Measurements from ENCODE around the gene RAB17. TPM values are rescaled to one million over a fixed set of nuclear protein-coding genes. Genes with fewer than 3 reads are reported as not detected.
A peak's percentile ranks its signal among the peaks of the same experiment; 100 is the strongest.

The RAB17 gene
- total and polyA plus RNA-seq, 5 donors: 0.74 to 2.8 (median 2.1) TPM

DNA sequence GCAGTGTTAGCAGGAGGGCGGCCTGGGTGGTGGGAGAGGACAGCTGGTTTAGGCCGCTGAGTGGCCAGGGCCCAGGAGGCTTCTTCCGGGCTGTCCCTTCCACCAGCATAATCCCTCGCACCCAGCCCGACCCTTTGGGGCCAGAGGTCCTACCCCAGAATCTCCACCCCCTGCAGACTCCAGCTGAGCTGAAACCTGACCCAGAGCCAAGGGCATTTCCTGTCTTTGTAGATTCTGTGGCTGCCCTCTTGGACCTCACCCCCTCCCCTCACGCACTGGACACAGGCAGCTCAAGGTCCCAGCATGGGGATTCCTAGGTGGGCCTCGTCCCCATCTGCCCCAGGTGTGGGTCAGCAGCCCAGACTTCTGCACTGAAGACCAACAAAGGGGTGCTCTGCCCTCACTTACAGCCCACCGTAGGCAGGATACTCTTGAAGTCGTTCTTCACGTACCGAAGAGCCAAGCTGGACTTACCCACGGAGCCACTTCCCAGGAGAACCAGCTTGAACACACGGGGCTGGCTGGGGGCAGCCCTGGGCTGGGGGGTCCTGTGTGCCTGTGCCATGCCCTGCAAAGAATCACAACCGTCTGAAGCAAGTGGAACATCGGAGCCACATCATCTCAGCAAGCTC, 4.8 kb downstream of the RAB17 start:
- WGBS: 90% methylated on average over 15 of the region's 15 CpGs
- Histone ChIP-seq H3K27me3 (ENCODE audit: control insufficient read depth, insufficient read depth) (no peaks in the 10 kb centered on the region), H3K4me1 (ENCODE audit: control insufficient read depth, insufficient read depth, low read length) (peaks cover 5% of the 10 kb centered on the region), H3K27ac (ENCODE audit: low read length) (no peak overlapping the region), H3K9me3 (ENCODE audit: control insufficient read depth, low read length) (no peaks in the 10 kb centered on the region), H3K4me3 (ENCODE audit: low read length) (no peak overlapping the region)
- DNase-seq (peak in 1 of 3 donors; percentile 37), ATAC-seq (no peak)
- intact Hi-C loops (cut with DNase I): loop anchor here in 3 of 4 donors (2.0 to 10.0 kb wide), 3 partner anchors 89 to 162 kb away; no protein-coding TSS in a partner anchor

DNA sequence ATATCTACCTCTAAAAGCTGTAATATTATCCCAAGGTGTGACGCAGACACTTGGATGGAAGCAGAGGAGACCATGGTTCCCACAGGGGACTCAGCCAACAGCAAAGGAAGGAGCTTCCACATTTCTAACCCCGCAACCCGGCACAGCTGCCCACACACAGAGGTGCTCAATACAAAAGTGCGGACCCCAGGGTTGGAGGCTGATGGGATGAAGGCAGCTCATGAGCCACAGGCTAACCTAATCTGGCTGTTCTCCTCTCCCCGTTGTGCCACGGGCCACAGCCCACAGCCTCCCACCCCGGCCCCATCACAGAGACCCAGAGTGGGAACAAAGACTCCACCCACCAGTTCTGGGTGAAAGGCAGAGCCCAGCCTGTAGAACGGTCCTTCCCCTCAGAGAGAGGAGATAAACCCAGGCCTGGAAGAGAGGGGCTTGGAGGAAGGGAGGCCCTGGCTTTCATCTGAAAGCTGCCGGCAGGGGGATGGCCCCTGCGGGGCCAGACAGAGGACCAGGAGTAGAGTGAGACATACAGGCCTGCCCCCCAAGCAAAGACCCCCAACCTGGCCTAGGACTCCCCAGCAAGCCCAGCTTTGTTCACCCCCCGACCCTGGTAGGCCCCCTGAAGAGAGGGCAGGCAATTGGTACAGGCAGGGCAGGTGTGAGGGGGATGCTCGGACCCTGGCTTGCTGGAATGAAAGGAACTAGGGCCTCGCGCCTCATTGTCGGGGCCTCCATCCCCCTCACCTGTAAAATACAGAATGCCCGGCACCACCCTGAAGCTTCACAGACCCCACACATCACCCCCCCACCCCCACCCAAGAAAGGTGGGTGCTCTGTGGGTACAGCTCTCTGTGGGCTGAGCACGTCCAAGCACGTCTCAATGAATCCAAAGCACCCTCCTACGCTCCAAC, 6.9 kb downstream of the RAB17 start:
- ATAC-seq (no peak), DNase-seq (peak in 1 of 3 donors; percentile 30)
- intact Hi-C loops (cut with DNase I): loop anchor here in 3 of 4 donors (2.0 to 10.0 kb wide), 4 partner anchors 91 to 164 kb away; no protein-coding TSS in a partner anchor
- Histone ChIP-seq H3K27me3 (ENCODE audit: control insufficient read depth, insufficient read depth) (no peaks in the 10 kb centered on the region), H3K4me3 (ENCODE audit: low read length) (no peak overlapping the region), H3K4me1 (ENCODE audit: control insufficient read depth, insufficient read depth, low read length) (no peaks in the 10 kb centered on the region), H3K27ac (ENCODE audit: low read length) (no peak overlapping the region), H3K9me3 (ENCODE audit: control insufficient read depth, low read length) (no peaks in the 10 kb centered on the region)
- 85% methylated on average over 19 of the region's 19 CpGs for WGBS

- intact Hi-C loops (cut with DNase I): loop anchor here in 2 of 4 donors (5.0 to 10.0 kb wide), 3 partner anchors 93 to 165 kb away; no protein-coding TSS in a partner anchor
- DNase-seq (peak; percentile 76 to 92 (median 91)), ATAC-seq (peak; percentile 90 to 92)
- no peak overlapping the region for H3K4me3 ChIP-seq (ENCODE audit: low read length)
- H3K27ac ChIP-seq (ENCODE audit: low read length): peak overlapping the region; percentile 54
- H3K27me3 ChIP-seq (ENCODE audit: control insufficient read depth, insufficient read depth): no peaks in the 10 kb centered on the region
- no peaks in the 10 kb centered on the region for H3K4me1 ChIP-seq (ENCODE audit: control insufficient read depth, insufficient read depth, low read length)
- H3K9me3 ChIP-seq (ENCODE audit: control insufficient read depth, low read length): no peaks in the 10 kb centered on the region
- 12% methylated on average over 25 of the region's 25 CpGs for WGBS
Measured at GRCh38 chr2:237581751-237582746, 8.5 kb downstream of the RAB17 start.

DNA sequence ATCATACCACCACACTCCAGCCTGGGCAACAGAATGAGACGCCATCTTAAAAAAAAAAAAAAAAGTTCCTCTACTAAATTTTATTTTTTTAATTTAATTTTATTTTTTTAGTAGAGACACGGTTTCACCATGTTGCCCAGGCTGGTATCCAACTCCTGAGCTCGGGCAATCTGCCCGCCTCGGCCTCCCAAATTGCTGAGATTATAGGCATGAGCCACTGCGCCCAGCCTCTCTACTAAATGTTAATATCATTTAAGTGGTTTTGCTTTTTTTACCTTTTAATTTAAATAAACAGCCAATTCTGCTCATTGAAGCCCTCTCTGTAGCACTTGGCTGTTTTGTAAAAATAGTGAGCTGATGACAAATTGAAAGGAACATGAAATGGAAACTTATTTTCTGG, 9.2 kb downstream of the RAB17 start:
- ATAC-seq (no peak), DNase-seq (peak in 1 of 3 donors; percentile 62)
- H3K4me1 ChIP-seq (ENCODE audit: control insufficient read depth, insufficient read depth, low read length): no peaks in the 10 kb centered on the region
- H3K9me3 ChIP-seq (ENCODE audit: control insufficient read depth, low read length): no peaks in the 10 kb centered on the region
- no peak overlapping the region for H3K27ac ChIP-seq (ENCODE audit: low read length)
- H3K4me3 ChIP-seq (ENCODE audit: low read length): no peak overlapping the region
- no peaks in the 10 kb centered on the region for H3K27me3 ChIP-seq (ENCODE audit: control insufficient read depth, insufficient read depth)
- WGBS: 71% methylated on average over 6 of the region's 6 CpGs
- intact Hi-C loops (cut with DNase I): loop anchor here in 2 of 4 donors (5.0 to 10.0 kb wide), 3 partner anchors 93 to 166 kb away; no protein-coding TSS in a partner anchor

- H3K27me3 ChIP-seq (ENCODE audit: control insufficient read depth, insufficient read depth): no peaks in the 10 kb centered on the region
- intact Hi-C loops (cut with DNase I): loop anchor here in 2 of 4 donors (10.0 kb wide), 2 partner anchors 153 to 453 kb away; no protein-coding TSS in a partner anchor
- no peak overlapping the region for H3K4me3 ChIP-seq (ENCODE audit: low read length)
- H3K4me1 ChIP-seq (ENCODE audit: control insufficient read depth, insufficient read depth, low read length): no peaks in the 10 kb centered on the region
- WGBS: 94% methylated on average over 26 of the region's 26 CpGs
- H3K27ac ChIP-seq (ENCODE audit: low read length): no peak overlapping the region
- no peaks in the 10 kb centered on the region for H3K9me3 ChIP-seq (ENCODE audit: control insufficient read depth, low read length)
- ATAC-seq (no peak), DNase-seq (peak in 1 of 3 donors; percentile 25)
Measured at GRCh38 chr2:237577956-237578870, 12.3 kb downstream of the RAB17 start.

- Histone ChIP-seq H3K27me3 (ENCODE audit: control insufficient read depth, insufficient read depth) (no peaks in the 10 kb centered on the region), H3K9me3 (ENCODE audit: control insufficient read depth, low read length) (no peaks in the 10 kb centered on the region), H3K27ac (ENCODE audit: low read length) (no peak overlapping the region), H3K4me3 (ENCODE audit: low read length) (no peak overlapping the region), H3K4me1 (ENCODE audit: control insufficient read depth, insufficient read depth, low read length) (no peaks in the 10 kb centered on the region)
- DNase-seq (peak in 1 of 3 donors; percentile 40), ATAC-seq (no peak)
- WGBS: 94% methylated on average over 10 of the region's 10 CpGs
- intact Hi-C loops (cut with DNase I): loop anchor here in 2 of 4 donors (10.0 kb wide), 2 partner anchors 153 to 453 kb away; no protein-coding TSS in a partner anchor
Measured at GRCh38 chr2:237577458-237577857, 13.1 kb downstream of the RAB17 start.

- Histone ChIP-seq H3K4me3 (ENCODE audit: low read length) (no peak overlapping the region), H3K9me3 (ENCODE audit: control insufficient read depth, low read length) (no peaks in the 10 kb centered on the region), H3K27me3 (ENCODE audit: control insufficient read depth, insufficient read depth) (no peaks in the 10 kb centered on the region), H3K4me1 (ENCODE audit: control insufficient read depth, insufficient read depth, low read length) (no peaks in the 10 kb centered on the region), H3K27ac (ENCODE audit: low read length) (no peak overlapping the region)
- intact Hi-C loops (cut with DNase I): loop anchor here in 2 of 4 donors (10.0 kb wide), 2 partner anchors 152 to 452 kb away; no protein-coding TSS in a partner anchor
- 94% methylated on average over 9 of the region's 9 CpGs for WGBS
- no peak for ATAC-seq
- DNase-seq: peak in 1 of 3 donors; percentile 31
Measured at GRCh38 chr2:237576974-237577373, 13.6 kb downstream of the RAB17 start.

- H3K27me3 ChIP-seq (ENCODE audit: control insufficient read depth, insufficient read depth): no peaks in the 10 kb centered on the region
- DNase-seq (peak in 2 of 3 donors; percentile 41 to 50), ATAC-seq (no peak)
- no peak overlapping the region for H3K27ac ChIP-seq (ENCODE audit: low read length)
- H3K4me3 ChIP-seq (ENCODE audit: low read length): no peak overlapping the region
- intact Hi-C loops (cut with DNase I): loop anchor here in 2 of 4 donors (10.0 kb wide), 2 partner anchors 151 to 451 kb away; no protein-coding TSS in a partner anchor
- no peaks in the 10 kb centered on the region for H3K9me3 ChIP-seq (ENCODE audit: control insufficient read depth, low read length)
- H3K4me1 ChIP-seq (ENCODE audit: control insufficient read depth, insufficient read depth, low read length): no peaks in the 10 kb centered on the region
- 89% methylated on average over 27 of the region's 27 CpGs for WGBS
Measured at GRCh38 chr2:237575869-237576862, 14.4 kb downstream of the RAB17 start.

All from right cardiac atrium (tissue), 5 donors.